GM18498 (cell line): ENCODE results near the gene IKZF1.

Source experiments
- ATAC-seq: cut with Tn5 transposase; IDR thresholded peaks from one replicate; pipeline ENCODE4 v1.9.1; 2021; ENCODE audit warnings: mild to moderate bottlenecking, moderate library complexity; ENCODE audit not compliant: unreplicated experiment

Gene IKZF1

GRCh38 chr7:50404392-50404791 is 99.9 kb downstream of the IKZF1 start:
- ATAC-seq, result no peak

GRCh38 chr7:50405221-50405620 is 100.7 kb downstream of the IKZF1 start:
- peak; percentile 23 for ATAC-seq

GRCh38 chr7:50406935-50407334 is 102.4 kb downstream of the IKZF1 start:
- ATAC-seq, result no peak

GRCh38 chr7:50409856-50410745 is 105.6 kb downstream of the IKZF1 start:
- ATAC-seq, result peak; percentile 61

GRCh38 chr7:50411332-50411731 is 106.8 kb downstream of the IKZF1 start:
- no peak for ATAC-seq

- ATAC-seq, result no peak
Observed at GRCh38 chr7:50412973-50413372, 108.5 kb downstream of the IKZF1 start.

- ATAC-seq, result no peak
Observed at GRCh38 chr7:50413561-50413960, 109.0 kb downstream of the IKZF1 start.

- ATAC-seq, result peak; percentile 1
Observed at GRCh38 chr7:50415844-50416364, 111.4 kb downstream of the IKZF1 start.

- peak; percentile 80 for ATAC-seq
Observed at GRCh38 chr7:50416527-50417182, 112.1 kb downstream of the IKZF1 start.

GRCh38 chr7:50418086-50418515 is 113.6 kb downstream of the IKZF1 start:
- ATAC-seq, result peak; percentile 86

- no peak for ATAC-seq
Observed at GRCh38 chr7:50418526-50419290, 114.2 kb downstream of the IKZF1 start.

GRCh38 chr7:50421043-50421442 is 116.5 kb downstream of the IKZF1 start:
- no peak for ATAC-seq

- ATAC-seq, result no peak
Observed at GRCh38 chr7:50422858-50423257, 118.3 kb downstream of the IKZF1 start.

GRCh38 chr7:50423860-50424259 is 119.3 kb downstream of the IKZF1 start:
- ATAC-seq, result no peak

- ATAC-seq, result no peak
Observed at GRCh38 chr7:50425318-50425717, 120.8 kb downstream of the IKZF1 start.

- no peak for ATAC-seq
Observed at GRCh38 chr7:50426280-50427045, 121.9 kb downstream of the IKZF1 start.

- ATAC-seq, result no peak
Observed at GRCh38 chr7:50427518-50427917, 123.0 kb downstream of the IKZF1 start.

GRCh38 chr7:50428911-50429310 is 124.4 kb downstream of the IKZF1 start:
- ATAC-seq, result no peak

GRCh38 chr7:50431316-50431715 is 126.8 kb downstream of the IKZF1 start:
- no peak for ATAC-seq

GRCh38 chr7:50431722-50432305 is 127.3 kb downstream of the IKZF1 start:
- no peak for ATAC-seq
